OCI-LY7 (cell line): ENCODE measurements around the gene MBOAT2.

Experiments
- EZH2phosphoT487 ChIP-seq: fragments of 200-600 bp; sonication (generic); IDR thresholded peaks from 2 replicates; pipeline ENCODE4 v1.6.1; 2018; ENCODE audit warnings: low read depth, borderline replicate concordance, mild to moderate bottlenecking, mixed run types, antibody characterized with exemption, low read length, moderate library complexity, mixed read lengths
- TF ChIP-seq, protein P1 (sequence below): fragments of 200-600 bp; sonication (generic); conservative IDR thresholded peaks from 2 replicates; pipeline ENCODE4 v1.5.1; 2014; ENCODE audit warnings: mild to moderate bottlenecking, antibody characterized with exemption, low read length, moderate library complexity, mixed read lengths

GRCh38 chr2:8915941-8916340 lies 87.5 kb downstream of the MBOAT2 start:
- TF ChIP-seq, protein P1, sequence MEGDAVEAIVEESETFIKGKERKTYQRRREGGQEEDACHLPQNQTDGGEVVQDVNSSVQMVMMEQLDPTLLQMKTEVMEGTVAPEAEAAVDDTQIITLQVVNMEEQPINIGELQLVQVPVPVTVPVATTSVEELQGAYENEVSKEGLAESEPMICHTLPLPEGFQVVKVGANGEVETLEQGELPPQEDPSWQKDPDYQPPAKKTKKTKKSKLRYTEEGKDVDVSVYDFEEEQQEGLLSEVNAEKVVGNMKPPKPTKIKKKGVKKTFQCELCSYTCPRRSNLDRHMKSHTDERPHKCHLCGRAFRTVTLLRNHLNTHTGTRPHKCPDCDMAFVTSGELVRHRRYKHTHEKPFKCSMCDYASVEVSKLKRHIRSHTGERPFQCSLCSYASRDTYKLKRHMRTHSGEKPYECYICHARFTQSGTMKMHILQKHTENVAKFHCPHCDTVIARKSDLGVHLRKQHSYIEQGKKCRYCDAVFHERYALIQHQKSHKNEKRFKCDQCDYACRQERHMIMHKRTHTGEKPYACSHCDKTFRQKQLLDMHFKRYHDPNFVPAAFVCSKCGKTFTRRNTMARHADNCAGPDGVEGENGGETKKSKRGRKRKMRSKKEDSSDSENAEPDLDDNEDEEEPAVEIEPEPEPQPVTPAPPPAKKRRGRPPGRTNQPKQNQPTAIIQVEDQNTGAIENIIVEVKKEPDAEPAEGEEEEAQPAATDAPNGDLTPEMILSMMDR = no peak
- no peak for TF ChIP-seq EZH2phosphoT487
